Adrenal gland (tissue), 5 donors: Measurements from ENCODE around the gene SV2C.

Source experiments
- CTCF ChIP-seq, 6 experiments: fragments of 450-650 bp in 4 of 6; fragments of 200-600 bp in 2 of 6; sonication (generic) in 1 of 6; IDR thresholded peaks; 1 replicate in 5 of 6; 2 replicates in 1 of 6; pipeline versions ENCODE4 v1.5.1 to v1.8.0; 2016 to 2021; ENCODE audit warnings: antibody characterized with exemption in 6 of 6, mild to moderate bottlenecking in 2 of 6, moderate library complexity in 1 of 6
- POLR2A ChIP-seq, 2 donors: fragments of 450-650 bp; IDR thresholded peaks; one replicate each; pipeline ENCODE4 v1.6.1; 2017; ENCODE audit warnings: antibody characterized with exemption in 2 of 2, mild to moderate bottlenecking in 2 of 2, moderate library complexity in 1 of 2
- donor health status: DM: no; HTN: no; CAD: no.

DNA sequence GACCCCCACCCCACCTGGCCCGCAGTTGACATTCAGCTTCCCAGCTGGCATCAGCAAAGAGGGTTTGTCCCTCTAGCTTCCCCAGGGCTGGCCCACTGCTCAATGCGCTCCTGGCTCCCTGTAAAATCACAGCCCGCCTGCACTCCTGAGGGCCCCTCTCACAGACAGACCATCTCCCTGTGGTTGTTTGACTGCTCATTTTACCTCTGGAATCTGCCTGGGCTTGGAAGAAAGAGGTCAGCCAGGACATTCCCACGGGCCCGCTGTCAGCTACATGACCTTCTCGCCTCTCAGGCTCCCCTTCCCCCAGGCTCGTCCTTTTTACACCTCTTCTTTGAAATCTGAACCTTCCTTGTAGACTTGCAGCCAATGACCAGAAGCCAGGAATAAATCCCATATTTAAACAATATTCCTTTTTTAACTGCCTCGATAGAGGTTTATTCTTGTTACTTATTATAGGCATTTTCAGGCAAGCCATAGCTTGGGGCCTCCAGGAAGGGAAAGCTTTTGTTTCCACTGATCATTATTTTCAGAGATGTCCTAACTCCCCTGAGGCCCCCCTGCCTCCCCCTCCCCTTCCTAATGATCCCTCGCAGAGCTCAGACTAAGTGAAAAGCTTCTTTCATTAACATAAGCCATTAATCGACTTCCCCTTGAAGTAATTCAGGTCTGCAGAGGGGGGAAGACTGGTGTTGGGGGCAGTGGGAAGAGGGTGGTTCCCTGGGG lies 243.6 kb downstream of the SV2C start:
- TF ChIP-seq CTCF (IDR thresholded peaks at IDR 0.05) (no peak), POLR2A (IDR thresholded peaks at IDR 0.05) (no peak)
